Measurements from ENCODE around the gene S100A1. TPM values are rescaled to one million over a fixed set of nuclear protein-coding genes. Genes with fewer than 3 reads are reported as not detected.
"Not testable (repeated sequence)": the region's sequence is repeated elsewhere in the genome, so short reads cannot be mapped to it uniquely, and the experiment has no call there.

S100A1 gene
- total RNA-seq, 1 experiment from 2014 or later = 4.4 TPM

GRCh38 chr1:153631047-153632022, 3.1 kb downstream of the S100A1 start:
- no peak for DNase-seq
- Histone ChIP-seq H3K4me3 (no peak overlapping the region), H3K36me3 (peaks cover 6% of the 10 kb centered on the region), H3K4me1 (peaks cover 9% of the 10 kb centered on the region), H3K27me3 (no peaks in the 10 kb centered on the region), H3K9me3 (replicated peaks) (no peaks in the 10 kb centered on the region), H3K27ac (no peak overlapping the region)

GRCh38 chr1:153633161-153633753, 5.0 kb downstream of the S100A1 start:
- Histone ChIP-seq H3K4me1 (peaks cover 3% of the 10 kb centered on the region; the same call in 1 of the 2 replicates), H3K9me3 (replicated peaks) (no peaks in the 10 kb centered on the region), H3K27ac (no peak overlapping the region), H3K4me3 (peak overlapping the region; percentile 92), H3K27me3 (no peaks in the 10 kb centered on the region), H3K36me3 (peaks cover 25% of the 10 kb centered on the region)
- no peak for DNase-seq

DNA sequence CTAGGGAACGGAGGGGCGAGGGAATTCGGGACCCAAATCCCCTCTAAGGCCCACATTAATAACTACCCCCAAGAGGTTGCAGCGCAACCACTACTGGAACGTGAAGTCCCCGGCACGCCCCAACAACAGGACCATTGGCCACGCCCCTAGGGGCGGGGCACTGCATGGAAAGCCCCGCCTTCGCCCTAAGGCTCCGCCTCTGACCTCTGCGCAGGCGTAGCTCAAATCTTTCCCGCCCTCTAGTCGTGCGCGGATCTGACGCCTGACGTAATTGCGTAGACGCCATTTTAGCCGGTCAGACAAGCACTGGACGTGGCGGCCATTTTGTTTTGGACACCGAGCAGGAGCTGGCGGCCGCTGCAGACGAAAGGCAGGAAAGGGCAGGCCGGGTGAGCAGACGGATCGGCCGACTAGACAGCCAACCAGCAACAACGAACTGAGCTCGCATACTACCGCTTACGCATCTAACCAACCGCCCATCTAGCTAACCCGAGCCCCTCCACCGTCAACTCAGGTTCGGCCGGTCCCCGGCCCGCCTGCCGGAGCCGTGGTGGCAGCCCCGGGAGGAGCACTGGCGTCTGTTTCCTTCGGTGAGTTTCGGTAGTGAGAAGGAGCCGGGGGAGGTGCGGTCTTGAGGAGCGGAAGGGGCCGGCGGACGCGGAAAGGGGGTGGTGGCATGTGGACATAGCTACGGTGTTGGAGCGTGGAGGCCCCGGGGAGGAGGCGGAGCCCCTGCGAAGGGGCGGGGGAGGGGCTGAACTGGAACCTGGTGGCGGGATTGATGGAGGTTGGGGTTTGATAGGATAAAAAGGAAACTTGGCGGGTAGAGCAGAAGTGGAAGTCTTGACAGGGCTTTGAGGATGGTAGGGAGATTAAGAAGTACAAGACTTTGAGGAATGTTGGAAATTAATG, 5.8 kb downstream of the S100A1 start, which contains the start of gene CHTOP:
TSS of gene CHTOP (plus strand) at position 313 of the 912 bp plus-strand sequence. CDS start 2,523 bp downstream, outside the sequence.
- peaks cover 3% of the 10 kb centered on the region; the same call in 1 of the 2 replicates for H3K4me1 ChIP-seq

GRCh38 chr1:153635872-153636271, 7.6 kb downstream of the S100A1 start:
- Histone ChIP-seq H3K27me3 (no peaks in the 10 kb centered on the region), H3K4me3 (no peak overlapping the region), H3K36me3 (peaks cover 52% of the 10 kb centered on the region), H3K27ac (no peak overlapping the region), H3K9me3 (replicated peaks) (no peaks in the 10 kb centered on the region), H3K4me1 (peaks cover 3% of the 10 kb centered on the region; the same call in 1 of the 2 replicates)
- no peak for DNase-seq

More for the DNA sequence above, 5.8 kb downstream of the S100A1 start, which contains the start of gene CHTOP:
- Histone ChIP-seq H3K36me3 (peaks cover 33% of the 10 kb centered on the region), H3K27me3 (no peaks in the 10 kb centered on the region), H3K27ac (peak within 1 kb of the TSS; percentile 99), H3K4me3 (peak within 1 kb of the TSS; percentile 92), H3K9me3 (replicated peaks) (no peaks in the 10 kb centered on the region)
- DNase-seq = peak; percentile 97 to 98

DNA sequence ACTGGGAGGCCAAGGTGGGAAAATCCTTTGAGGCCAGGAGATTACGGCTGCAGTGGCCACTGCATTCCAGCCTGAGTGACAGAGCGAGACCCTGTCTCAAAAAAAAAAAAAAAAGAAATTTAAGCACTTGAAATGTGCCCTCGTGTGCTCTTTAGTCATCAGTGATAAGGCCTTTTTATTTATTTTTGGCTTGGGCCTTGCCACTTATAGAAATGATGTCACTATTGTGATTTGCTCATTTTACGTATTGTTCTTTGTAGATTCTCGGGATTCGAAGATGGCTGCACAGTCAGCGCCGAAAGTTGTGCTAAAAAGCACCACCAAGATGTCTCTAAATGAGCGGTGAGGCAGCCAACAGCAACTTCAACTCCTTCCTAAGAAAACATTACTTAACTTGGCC, 8.1 kb downstream of the S100A1 start:
- H3K36me3 ChIP-seq = peaks cover 56% of the 10 kb centered on the region
- no peaks in the 10 kb centered on the region for H3K9me3 ChIP-seq (replicated peaks)
- H3K4me3 ChIP-seq = no peak overlapping the region
- no peak for DNase-seq
- H3K27ac ChIP-seq = no peak overlapping the region
- H3K4me1 ChIP-seq = peaks cover 3% of the 10 kb centered on the region; the same call in 1 of the 2 replicates
- H3K27me3 ChIP-seq = no peaks in the 10 kb centered on the region

- H3K4me1 ChIP-seq = peaks cover 3% of the 10 kb centered on the region; the same call in 1 of the 2 replicates
- H3K36me3 ChIP-seq = peaks cover 71% of the 10 kb centered on the region
- H3K9me3 ChIP-seq (replicated peaks) = no peaks in the 10 kb centered on the region
- H3K27ac ChIP-seq = no peak overlapping the region
- DNase-seq = no peak
- H3K27me3 ChIP-seq = no peaks in the 10 kb centered on the region
- no peak overlapping the region for H3K4me3 ChIP-seq
These were observed 10.0 kb downstream of the S100A1 start for GRCh38 chr1:153638261-153638660.

DNA sequence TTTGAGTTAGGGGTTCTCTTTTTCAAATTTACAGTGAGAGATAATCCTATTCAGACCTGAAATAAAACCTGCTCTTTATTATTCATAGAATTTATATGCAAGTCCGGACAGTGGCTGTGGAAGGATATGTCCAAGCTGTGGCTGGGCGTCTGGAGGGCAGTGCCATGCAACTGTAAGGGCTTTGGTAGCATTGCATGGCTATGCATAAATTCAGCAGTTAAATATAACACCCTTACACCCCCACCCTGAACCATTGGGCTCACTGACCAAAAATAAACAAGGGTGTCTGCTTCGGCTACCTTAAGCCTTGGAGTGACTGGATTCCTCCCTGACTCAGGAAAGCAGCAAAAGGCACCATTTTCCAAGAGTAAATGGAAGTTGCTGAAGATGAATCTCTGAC, 11.0 kb downstream of the S100A1 start:
- H3K27me3 ChIP-seq = no peaks in the 10 kb centered on the region
- no peaks in the 10 kb centered on the region for H3K9me3 ChIP-seq (replicated peaks)
- no peak overlapping the region for H3K4me3 ChIP-seq
- peaks cover 3% of the 10 kb centered on the region; the same call in 1 of the 2 replicates for H3K4me1 ChIP-seq
- no peak overlapping the region for H3K27ac ChIP-seq
- peaks cover 80% of the 10 kb centered on the region for H3K36me3 ChIP-seq
- DNase-seq = no peak

DNA sequence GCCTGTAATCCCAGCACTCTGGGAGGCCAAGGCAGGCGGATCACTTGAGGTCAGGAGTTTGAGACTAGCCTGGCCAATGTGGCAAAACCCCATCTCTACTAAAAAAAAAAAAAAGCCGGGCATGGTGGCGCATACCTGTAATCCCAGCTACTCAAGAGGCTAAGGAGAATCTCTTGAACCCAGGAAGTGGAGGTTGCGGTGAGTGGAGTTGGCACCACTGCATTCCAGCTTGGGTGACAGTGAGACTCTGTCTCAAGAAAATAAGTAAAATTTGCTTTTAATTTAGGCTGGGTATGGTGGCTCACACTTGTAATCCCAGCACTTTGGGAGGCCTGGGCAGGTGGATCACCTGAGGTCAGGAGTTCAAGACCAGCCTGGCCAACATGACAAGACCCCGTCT, 12.0 kb downstream of the S100A1 start:
- not testable (repeated sequence) for H3K9me3 ChIP-seq (replicated peaks); H3K27me3 ChIP-seq; H3K4me3 ChIP-seq; H3K27ac ChIP-seq; DNase-seq; H3K4me1 ChIP-seq
- peaks cover 87% of the 10 kb centered on the region for H3K36me3 ChIP-seq

DNA sequence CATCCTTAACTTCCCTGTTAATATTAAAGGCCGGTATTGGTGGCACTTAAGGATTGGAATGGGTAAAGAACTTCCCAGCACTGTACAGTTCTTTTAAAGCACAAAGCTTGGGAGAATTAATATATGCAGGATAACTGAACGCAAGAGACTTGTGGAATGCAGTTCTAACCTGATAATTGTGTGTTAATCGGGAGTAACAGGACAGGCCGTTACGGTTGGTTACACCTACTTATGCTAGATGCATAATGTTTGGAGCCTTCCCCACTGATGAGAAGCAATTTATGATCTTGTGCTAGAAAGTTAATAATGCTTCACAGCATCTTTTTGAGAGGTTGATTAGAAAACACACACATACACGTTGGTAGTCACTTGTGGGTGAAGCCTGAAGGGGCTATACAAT, 12.6 kb downstream of the S100A1 start:
- no peaks in the 10 kb centered on the region for H3K4me1 ChIP-seq
- no peaks in the 10 kb centered on the region for H3K9me3 ChIP-seq (replicated peaks)
- peaks cover 92% of the 10 kb centered on the region for H3K36me3 ChIP-seq
- H3K27me3 ChIP-seq = no peaks in the 10 kb centered on the region
- DNase-seq = no peak
- no peak overlapping the region for H3K27ac ChIP-seq
- no peak overlapping the region for H3K4me3 ChIP-seq

DNA sequence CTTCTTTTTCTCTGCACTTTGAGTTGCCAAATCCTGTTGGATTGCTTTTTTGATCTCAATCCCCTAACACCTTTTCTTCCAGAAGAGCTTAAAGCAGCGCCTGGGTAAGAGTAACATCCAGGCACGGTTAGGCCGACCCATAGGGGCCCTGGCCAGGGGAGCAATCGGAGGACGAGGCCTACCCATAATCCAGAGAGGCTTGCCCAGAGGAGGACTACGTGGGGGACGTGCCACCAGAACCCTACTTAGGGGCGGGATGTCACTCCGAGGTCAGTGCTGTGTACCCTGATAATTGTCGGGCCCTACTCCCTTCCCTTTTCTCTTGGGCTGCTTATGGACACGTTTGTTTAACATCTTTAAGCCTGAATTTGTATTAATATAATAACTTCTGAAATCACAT, 13.9 kb downstream of the S100A1 start:
- Histone ChIP-seq H3K9me3 (replicated peaks) (no peaks in the 10 kb centered on the region), H3K4me1 (no peaks in the 10 kb centered on the region), H3K4me3 (no peak overlapping the region), H3K27ac (no peak overlapping the region), H3K27me3 (no peaks in the 10 kb centered on the region), H3K36me3 (peaks cover 90% of the 10 kb centered on the region)
- no peak for DNase-seq

GRCh38 chr1:153643100-153643499, 14.9 kb downstream of the S100A1 start:
- H3K36me3 ChIP-seq = peaks cover 80% of the 10 kb centered on the region
- no peak overlapping the region for H3K27ac ChIP-seq
- no peak for DNase-seq
- H3K27me3 ChIP-seq = no peaks in the 10 kb centered on the region
- no peaks in the 10 kb centered on the region for H3K4me1 ChIP-seq
- no peaks in the 10 kb centered on the region for H3K9me3 ChIP-seq (replicated peaks)
- H3K4me3 ChIP-seq = no peak overlapping the region

GRCh38 chr1:153643816-153644215, 15.6 kb downstream of the S100A1 start:
- H3K27ac ChIP-seq = no peak overlapping the region
- H3K36me3 ChIP-seq = peaks cover 73% of the 10 kb centered on the region
- H3K4me3 ChIP-seq = no peak overlapping the region
- no peaks in the 10 kb centered on the region for H3K9me3 ChIP-seq (replicated peaks)
- DNase-seq = no peak
- H3K4me1 ChIP-seq = no peaks in the 10 kb centered on the region
- no peaks in the 10 kb centered on the region for H3K27me3 ChIP-seq

DNA sequence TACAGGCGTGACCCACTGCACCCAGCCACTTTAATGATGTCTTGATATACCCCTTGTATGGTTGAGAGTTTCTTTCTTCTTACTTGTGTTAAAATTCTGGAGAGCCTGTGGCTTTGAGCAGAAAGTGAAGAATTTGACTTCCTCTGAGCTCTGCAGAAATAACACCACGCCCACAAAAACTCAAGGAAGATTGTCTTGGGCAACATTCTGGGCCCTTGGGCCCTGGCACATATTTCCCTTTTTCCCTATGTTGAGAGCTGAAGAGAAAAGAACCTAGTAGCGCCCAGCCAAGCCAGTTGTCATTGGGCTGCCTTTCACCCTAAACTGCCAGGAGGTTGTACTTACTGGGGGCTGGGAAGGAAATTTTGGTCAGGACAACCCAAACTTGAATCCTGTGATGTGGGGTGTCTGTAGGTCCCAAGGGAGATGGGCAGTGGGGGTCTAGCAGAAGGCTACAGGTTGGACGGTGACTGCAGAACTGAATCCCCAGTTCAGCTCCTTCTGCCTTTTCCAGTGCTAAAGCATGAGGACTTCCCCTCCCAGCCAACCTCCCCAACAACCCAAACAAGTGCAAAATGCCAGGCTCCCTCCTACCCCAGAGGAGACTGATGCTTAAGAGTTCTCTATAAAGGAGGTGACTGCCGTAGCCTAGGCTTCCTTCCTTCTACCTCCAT, 18.6 kb downstream of the S100A1 start:
- H3K36me3 ChIP-seq = peaks cover 43% of the 10 kb centered on the region

GRCh38 chr1:153647346-153647714, 19.1 kb downstream of the S100A1 start:
- Histone ChIP-seq H3K27ac (no peak overlapping the region), H3K9me3 (replicated peaks) (no peaks in the 10 kb centered on the region), H3K36me3 (peaks cover 38% of the 10 kb centered on the region), H3K4me3 (no peak overlapping the region), H3K4me1 (no peaks in the 10 kb centered on the region), H3K27me3 (no peaks in the 10 kb centered on the region)
- no peak for DNase-seq

More for the DNA sequence above, 18.6 kb downstream of the S100A1 start:
- no peak for DNase-seq
- H3K27ac ChIP-seq = no peak overlapping the region
- no peaks in the 10 kb centered on the region for H3K4me1 ChIP-seq
- H3K9me3 ChIP-seq (replicated peaks) = no peaks in the 10 kb centered on the region
- no peak overlapping the region for H3K4me3 ChIP-seq
- no peaks in the 10 kb centered on the region for H3K27me3 ChIP-seq

All from SJCRH30 (cell line).